ENCODE data around the gene SPOCK2. TPM values are rescaled to one million over a fixed set of nuclear protein-coding genes. Genes with fewer than 3 reads are reported as not detected.

Gene SPOCK2
- total and polyA plus RNA-seq, 2 of the 13 experiments (the other 11 are each of a cell fraction or from before 2014, with no cell fraction given) = 8.6 to 30.6 TPM

GRCh38 chr10:72098301-72098835, 10.0 kb upstream of the SPOCK2 start (continued):
- TF ChIP-seq DPF2 (CRISPR knock-in tag; IDR thresholded peaks at IDR 0.05; ENCODE audit: borderline replicate concordance, low read depth) (peak; percentile 70; the same call in 1 of the 2 replicates), SRF (IDR thresholded peaks at IDR 0.05; ENCODE audit: low read depth, low read length) (peak; percentile 8; the same call in 1 of the 2 replicates), ONECUT2 (CRISPR knock-in tag; IDR thresholded peaks at IDR 0.05) (peak; percentile 86), ZNF567 (CRISPR knock-in tag; IDR thresholded peaks at IDR 0.05; ENCODE audit: borderline replicate concordance) (no peak), BORCS8-MEF2B (CRISPR knock-in tag; IDR thresholded peaks at IDR 0.05) (no peak), ZNF496 (CRISPR knock-in tag; IDR thresholded peaks at IDR 0.05; ENCODE audit: insufficient replicate concordance) (no peak), GLI4 (CRISPR knock-in tag; IDR thresholded peaks at IDR 0.05; ENCODE audit: borderline replicate concordance) (no peak), SMAD9 (CRISPR knock-in tag; IDR thresholded peaks at IDR 0.05) (no peak), PRDM10 (CRISPR knock-in tag; IDR thresholded peaks at IDR 0.05; ENCODE audit: low read depth) (0 out of 2 replicates have a peak, but pooled peaks have one; percentile 4), KAT2B (IDR thresholded peaks at IDR 0.05; ENCODE audit: borderline replicate concordance, low read depth, low read length) (no peak), MBD4 (IDR thresholded peaks at IDR 0.05; ENCODE audit: borderline replicate concordance, low read length) (no peak; the same call in 1 of the 2 replicates), IRX3 (CRISPR knock-in tag; IDR thresholded peaks at IDR 0.05; ENCODE audit: borderline replicate concordance, low read depth) (no peak), SMYD3 (CRISPR knock-in tag; IDR thresholded peaks at IDR 0.05) (no peak), ZNF143 (CRISPR knock-in tag; IDR thresholded peaks at IDR 0.05) (no peak), ZNF737 (CRISPR knock-in tag; IDR thresholded peaks at IDR 0.05; ENCODE audit: borderline replicate concordance) (no peak), SETDB1 (CRISPR knock-in tag; IDR thresholded peaks at IDR 0.05; ENCODE audit: borderline replicate concordance) (no peak)
- TF ChIP-seq, protein P1, sequence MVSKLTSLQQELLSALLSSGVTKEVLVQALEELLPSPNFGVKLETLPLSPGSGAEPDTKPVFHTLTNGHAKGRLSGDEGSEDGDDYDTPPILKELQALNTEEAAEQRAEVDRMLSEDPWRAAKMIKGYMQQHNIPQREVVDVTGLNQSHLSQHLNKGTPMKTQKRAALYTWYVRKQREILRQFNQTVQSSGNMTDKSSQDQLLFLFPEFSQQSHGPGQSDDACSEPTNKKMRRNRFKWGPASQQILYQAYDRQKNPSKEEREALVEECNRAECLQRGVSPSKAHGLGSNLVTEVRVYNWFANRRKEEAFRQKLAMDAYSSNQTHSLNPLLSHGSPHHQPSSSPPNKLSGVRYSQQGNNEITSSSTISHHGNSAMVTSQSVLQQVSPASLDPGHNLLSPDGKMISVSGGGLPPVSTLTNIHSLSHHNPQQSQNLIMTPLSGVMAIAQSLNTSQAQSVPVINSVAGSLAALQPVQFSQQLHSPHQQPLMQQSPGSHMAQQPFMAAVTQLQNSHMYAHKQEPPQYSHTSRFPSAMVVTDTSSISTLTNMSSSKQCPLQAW (CRISPR knock-in tag; IDR thresholded peaks at IDR 0.05) = peak; percentile 73; the same call in 1 of the 2 replicates
- TF ChIP-seq, protein P2, sequence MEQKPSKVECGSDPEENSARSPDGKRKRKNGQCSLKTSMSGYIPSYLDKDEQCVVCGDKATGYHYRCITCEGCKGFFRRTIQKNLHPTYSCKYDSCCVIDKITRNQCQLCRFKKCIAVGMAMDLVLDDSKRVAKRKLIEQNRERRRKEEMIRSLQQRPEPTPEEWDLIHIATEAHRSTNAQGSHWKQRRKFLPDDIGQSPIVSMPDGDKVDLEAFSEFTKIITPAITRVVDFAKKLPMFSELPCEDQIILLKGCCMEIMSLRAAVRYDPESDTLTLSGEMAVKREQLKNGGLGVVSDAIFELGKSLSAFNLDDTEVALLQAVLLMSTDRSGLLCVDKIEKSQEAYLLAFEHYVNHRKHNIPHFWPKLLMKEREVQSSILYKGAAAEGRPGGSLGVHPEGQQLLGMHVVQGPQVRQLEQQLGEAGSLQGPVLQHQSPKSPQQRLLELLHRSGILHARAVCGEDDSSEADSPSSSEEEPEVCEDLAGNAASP (CRISPR knock-in tag; IDR thresholded peaks at IDR 0.05; ENCODE audit: borderline replicate concordance) = peak; percentile 94
- TF ChIP-seq, protein P3, sequence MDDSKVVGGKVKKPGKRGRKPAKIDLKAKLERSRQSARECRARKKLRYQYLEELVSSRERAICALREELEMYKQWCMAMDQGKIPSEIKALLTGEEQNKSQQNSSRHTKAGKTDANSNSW (CRISPR knock-in tag; IDR thresholded peaks at IDR 0.05; ENCODE audit: borderline replicate concordance) = no peak
- TF ChIP-seq, protein P4, sequence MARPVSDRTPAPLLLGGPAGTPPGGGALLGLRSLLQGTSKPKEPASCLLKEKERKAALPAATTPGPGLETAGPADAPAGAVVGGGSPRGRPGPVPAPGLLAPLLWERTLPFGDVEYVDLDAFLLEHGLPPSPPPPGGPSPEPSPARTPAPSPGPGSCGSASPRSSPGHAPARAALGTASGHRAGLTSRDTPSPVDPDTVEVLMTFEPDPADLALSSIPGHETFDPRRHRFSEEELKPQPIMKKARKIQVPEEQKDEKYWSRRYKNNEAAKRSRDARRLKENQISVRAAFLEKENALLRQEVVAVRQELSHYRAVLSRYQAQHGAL (CRISPR knock-in tag; IDR thresholded peaks at IDR 0.05; ENCODE audit: not compliant biosample characterization) = no peak

Data from HepG2 (cell line).